Frontal cortex (tissue), 4 donors: Measurements from ENCODE around the gene SRSF9. TPM values are rescaled to one million over a fixed set of nuclear protein-coding genes. Genes with fewer than 3 reads are reported as not detected.
"Not testable (repeated sequence)": the region's sequence is repeated elsewhere in the genome, so short reads cannot be mapped to it uniquely, and the experiment has no call there.

Experiments used
- DNase-seq, 2 donors: peaks; one replicate each; pipeline ENCODE4 v3.0.0; 2012; ENCODE audit warnings: low spot score in 2 of 2
- FAIRE-seq: peaks from 2 replicates; lab custom pipeline; 2012; peaks lifted over from hg19 to GRCh38; lab: Jason Lieb, UNC
- total RNA-seq: library from RNA; depleted of rRNA; stranded (reverse); fragments of >200 nt; gene quantifications from one replicate; pipeline ENCODE4 v1.2.3, GENCODE V29; 2014
- donor health status: control.
- donor health status: control.
- donor health status: control.

SRSF9 gene, protein sequence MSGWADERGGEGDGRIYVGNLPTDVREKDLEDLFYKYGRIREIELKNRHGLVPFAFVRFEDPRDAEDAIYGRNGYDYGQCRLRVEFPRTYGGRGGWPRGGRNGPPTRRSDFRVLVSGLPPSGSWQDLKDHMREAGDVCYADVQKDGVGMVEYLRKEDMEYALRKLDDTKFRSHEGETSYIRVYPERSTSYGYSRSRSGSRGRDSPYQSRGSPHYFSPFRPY
- total RNA-seq = 92.5 TPM

DNA sequence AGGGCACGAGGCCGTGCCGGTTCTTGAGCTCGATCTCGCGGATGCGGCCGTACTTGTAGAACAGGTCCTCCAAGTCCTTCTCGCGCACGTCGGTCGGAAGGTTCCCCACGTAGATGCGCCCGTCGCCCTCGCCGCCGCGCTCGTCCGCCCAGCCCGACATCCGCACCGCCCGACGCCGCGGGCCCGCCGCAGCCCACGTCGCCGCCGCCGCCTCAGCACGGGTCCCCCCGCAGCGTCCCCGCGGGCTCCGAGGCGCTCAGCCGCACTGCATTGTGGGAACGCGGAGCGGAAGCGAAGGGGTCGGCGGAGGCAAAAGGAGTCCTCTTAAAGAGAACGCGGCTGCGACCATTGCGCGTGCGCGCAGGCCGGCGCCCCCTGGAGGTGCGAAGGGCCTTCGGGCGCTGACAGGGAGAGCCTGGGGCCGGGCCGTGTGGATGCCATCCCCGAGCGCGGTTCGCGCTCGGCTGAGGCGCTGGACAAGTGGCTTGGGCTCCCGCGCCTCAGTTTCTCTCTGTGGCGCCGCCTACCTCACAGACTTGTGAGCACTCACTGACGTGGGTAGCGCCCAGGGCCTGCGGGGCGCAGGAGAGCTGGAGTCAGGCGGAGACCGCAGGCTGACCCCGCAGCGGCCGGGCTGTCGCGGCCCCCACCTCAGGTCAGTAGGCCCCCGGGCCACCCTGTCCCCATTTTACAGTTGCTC is at the start of gene SRSF9:
Gene SRSF9, minus strand, starts transcription at position 299 of the 700 bp plus-strand sequence. Its CDS starts 139 bp downstream, at position 160.
- no peak for FAIRE-seq

DNA sequence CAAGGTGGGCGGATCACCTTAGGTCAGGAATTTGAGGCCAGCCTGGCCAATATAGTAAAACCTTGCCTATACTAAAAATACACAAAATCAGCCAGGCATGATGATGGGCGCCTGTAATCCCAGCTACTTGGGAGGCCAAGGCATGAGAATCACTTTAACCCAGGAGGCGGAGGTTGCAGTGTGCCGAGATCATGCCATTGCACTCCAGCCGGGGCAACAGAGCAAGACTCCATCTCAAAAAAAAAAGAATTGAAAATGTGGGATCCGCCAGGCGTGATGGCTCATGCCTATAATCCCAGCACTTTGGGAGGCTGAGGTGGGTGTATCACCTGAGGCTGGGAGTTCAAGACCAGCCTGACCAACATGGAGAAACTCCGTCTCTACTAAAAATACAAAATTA is 49.8 kb upstream of the SRSF9 start:
- not testable (repeated sequence) for DNase-seq, FAIRE-seq

More for the DNA sequence above, at the start of gene SRSF9:
- DNase-seq = peak; percentile 98 to 99

DNA sequence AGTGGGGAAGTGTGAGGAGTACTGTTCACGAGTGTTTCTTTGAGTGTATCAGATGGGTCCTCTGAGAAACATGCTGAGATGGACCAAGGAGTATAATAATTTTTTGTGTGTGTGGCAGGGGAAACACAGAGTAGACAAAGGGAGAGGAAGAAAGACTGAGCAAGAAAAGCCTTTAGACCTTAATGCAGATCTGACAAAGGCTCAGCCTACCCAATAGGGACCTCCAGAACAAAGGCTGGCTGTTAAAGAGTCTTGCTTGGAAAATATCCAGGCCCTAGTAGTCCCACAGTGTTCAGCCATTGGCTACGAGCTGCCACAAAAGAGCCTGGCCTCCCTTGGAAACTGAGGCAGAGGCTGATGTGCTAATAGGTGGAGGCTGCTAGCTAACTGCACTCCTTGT is 45.9 kb upstream of the SRSF9 start:
- FAIRE-seq (no peak), DNase-seq (no peak)

DNA sequence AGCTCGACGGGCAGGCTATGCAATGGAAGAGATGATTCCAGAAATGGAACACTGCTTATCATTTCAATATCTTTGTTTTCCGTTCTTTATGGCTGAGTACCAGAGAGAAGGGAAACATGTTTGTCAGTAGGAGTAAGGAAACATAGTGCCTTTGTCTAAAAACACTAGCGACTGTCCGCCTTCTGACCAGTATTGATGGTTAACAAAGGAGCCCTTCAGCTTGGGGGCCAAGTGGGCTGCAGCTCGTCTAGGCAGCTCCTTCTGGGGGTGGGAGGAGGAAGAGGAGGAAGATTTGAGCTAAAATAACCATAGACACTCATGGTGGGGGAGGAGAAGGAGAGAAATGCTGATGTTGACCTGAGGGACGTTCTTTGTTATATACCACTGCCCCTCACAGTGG is 44.5 kb upstream of the SRSF9 start:
- peak; percentile 51 for FAIRE-seq
- no peak for DNase-seq

DNA sequence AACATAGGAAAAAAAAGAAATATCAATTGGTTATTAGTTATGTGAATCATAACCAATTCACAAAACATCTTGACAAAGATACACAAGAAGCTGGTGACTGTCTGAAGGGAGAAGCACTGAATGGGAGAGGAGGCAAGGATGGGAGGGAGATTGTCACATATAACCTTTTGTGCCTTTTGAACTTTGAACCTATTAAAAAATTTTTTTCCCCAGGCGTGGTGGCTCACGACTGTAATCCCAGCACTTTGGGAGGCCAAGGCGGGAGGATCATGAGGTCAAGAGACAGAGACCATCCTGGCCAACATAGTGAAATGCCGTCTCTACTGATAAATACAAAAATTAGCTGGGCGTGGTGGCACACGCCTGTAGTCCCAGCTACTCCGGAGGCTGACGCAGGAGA is 39.0 kb upstream of the SRSF9 start:
- DNase-seq (no peak), FAIRE-seq (no peak)

- FAIRE-seq (no peak), DNase-seq (no peak)
These were observed 35.0 kb upstream of the SRSF9 start for GRCh38 chr12:120504587-120504986.

DNA sequence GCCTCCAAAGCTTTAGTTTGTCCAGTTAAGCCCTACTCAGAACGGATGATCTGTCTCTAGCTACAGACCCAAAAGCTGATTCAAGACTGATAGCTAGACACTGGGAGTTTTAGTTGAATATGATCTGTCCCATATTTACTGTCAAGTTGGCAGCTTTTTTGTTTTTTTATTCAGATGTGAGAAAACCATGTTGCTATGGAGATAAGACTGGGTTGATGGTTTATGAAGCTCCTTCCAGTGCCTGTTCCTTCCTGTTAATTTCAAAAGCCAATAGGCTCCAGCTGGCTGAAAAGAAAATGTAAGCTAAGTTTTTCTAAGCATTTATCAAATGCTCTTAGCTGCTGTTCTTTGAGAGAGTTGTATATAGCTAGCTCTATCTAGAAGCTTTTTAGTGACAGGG is 31.0 kb upstream of the SRSF9 start:
- FAIRE-seq = no peak
- no peak for DNase-seq

DNA sequence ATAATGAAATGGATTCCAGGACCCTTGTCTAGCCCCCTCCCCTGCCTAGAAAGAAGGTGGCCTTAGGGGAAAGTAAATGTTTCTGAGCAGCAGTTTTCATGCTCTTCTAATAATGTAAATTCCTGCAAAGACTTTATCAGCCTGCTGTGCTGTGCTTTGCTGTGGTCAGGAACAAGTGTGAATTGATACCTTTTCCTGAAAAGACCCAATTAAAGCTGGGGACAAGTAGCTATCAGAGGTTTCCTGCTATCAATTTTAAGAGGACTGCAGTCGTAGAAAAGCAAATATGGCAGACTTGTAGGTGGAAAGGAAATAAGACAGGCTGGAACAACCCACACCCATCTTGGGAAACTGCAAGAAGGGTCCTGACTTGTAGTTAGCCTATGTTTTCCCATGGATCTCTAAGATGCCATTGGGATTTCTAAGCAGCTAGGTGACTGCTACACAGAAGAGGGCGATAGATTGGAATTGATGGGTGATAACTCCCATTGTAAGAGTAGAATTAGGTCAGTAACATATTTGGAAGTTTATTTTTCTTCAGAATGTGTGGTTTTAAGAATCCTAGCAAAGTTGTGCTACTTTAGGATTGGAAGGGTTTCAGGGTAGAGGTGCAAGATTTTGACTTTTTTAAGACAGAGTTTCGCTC is 29.4 kb upstream of the SRSF9 start:
- FAIRE-seq (no peak), DNase-seq (no peak)

DNA sequence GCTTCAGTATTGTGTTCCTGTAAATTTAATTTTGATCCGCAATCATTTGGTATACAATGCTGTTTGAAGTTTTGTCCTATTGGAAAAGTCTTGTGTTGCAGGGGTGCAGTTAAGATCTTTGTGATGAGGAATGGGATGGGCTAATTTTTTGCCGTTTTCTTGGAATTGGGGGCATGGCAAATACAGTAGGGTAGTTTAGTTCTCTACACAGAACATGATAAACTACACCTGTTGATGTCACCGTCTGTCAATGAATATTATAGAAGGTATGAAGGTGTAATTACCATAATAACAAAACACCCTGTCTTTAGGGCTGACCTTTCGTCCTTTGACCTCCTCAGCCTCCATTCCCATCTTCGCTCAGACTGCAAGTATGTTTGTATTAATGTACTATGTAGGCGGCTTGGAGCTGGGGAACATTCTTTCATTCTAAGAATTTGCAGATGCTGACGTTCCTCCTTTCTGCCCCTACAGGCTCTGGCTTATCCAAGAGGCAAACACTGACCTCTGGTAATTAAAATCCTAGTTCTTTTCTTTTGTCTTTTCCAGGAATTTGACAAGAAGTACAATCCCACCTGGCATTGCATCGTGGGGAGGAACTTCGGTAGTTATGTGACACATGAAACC is 28.1 kb upstream of the SRSF9 start:
- FAIRE-seq (no peak), DNase-seq (no peak)

- FAIRE-seq (no peak), DNase-seq (peak; percentile 78 to 80)
These were observed 27.1 kb upstream of the SRSF9 start for GRCh38 chr12:120496413-120497340.

DNA sequence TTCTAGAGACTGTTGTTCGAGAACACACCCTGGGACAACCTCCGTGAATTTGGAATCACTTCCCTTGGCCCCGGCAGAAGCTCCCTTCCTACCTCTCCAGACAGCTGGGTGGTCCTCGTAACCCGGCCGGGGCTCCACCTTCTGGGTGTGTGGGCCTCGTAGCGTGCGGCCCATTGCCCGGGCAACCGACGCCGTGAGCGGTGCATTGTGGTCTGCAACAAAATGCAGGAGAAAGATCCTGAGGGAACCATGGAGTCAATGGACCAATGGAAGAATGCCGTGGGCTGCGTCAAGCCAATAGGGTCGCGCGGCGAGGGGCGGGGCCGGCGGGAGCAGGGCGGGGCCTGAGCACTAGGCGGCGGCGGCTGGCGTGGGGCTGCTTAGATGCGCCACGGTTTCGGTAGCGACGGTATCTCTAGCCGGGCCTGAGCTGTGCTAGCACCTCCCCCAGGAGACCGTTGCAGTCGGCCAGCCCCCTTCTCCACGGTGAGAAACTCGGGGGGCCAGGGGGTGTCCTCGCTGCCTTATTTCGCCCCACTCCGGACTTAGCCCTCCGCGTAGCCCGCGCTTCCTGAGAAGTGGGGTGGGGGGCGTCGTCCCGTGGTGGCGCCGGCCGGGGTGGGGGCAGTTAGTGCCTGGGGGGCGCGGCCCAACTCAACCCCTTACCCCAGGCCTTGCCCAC is 26.3 kb upstream of the SRSF9 start, which contains the start of gene DYNLL1:
Gene DYNLL1, plus strand, starts transcription at position 383 of the 682 bp plus-strand sequence. CDS start 309 bp downstream, outside the sequence.
- FAIRE-seq (no peak), DNase-seq (peak; percentile 89 to 95)

- no peak for DNase-seq
- FAIRE-seq = no peak
These were observed 25.7 kb upstream of the SRSF9 start for GRCh38 chr12:120495186-120495730.

DNA sequence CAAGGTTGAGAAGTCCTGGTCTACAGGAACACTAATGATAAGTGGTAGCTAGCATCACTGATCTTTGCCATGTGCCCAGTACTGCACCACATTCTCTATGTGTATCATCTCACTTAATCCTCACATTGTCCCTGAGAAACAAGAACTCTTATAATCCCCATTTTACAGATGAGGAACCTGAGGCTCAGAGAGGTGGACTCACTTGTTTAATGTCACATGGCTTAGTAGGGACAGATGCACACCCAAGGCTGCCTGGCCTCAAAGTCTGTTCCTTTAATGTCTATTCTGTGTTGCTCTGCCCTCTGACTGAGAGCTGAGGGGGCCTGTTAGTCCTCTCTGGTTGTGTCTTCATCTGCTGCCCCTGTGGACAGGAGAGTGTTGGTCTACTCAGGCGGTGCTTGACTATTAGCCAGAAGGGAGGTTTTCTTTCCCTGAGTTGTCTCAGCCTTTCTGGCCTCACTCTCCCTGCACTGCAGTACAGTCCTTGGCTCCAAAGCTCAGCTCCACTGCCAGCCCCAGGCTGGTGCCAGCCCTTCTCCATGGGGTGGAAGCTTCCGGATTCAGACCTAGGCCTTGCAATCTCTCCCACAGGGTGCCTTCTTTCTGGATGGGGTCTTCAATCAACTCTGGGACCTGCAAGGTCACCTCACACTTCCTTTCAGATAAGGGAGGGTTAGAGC is 21.4 kb upstream of the SRSF9 start:
- no peak for DNase-seq
- no peak for FAIRE-seq

- DNase-seq (no peak), FAIRE-seq (no peak)
These were observed 20.8 kb upstream of the SRSF9 start for GRCh38 chr12:120490325-120490724.

- no peak for FAIRE-seq
- no peak for DNase-seq
These were observed 19.5 kb upstream of the SRSF9 start for GRCh38 chr12:120489018-120489417.

- DNase-seq (no peak), FAIRE-seq (no peak)
These were observed 18.6 kb upstream of the SRSF9 start for GRCh38 chr12:120488057-120488640.

DNA sequence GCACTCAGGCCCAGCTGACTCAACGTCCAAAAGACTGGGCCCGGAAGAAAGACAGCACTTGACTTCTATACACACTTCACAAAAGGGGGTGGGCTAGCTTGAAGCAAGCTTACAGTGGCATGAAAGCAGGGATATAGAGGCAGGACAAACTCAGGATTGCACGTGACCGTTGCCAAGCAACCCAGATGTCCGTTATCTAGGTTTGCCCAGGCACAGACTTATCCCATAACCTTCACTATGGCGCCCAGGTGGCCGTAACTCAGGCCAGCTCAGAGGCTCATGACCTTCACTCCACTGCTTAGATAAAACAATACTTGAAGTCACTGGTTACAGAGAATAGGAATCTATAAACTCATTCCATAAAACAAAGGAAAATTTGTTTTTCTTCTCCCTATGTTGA is 18.0 kb upstream of the SRSF9 start:
- not testable (repeated sequence) for FAIRE-seq, DNase-seq
